Measurements from ENCODE around the gene SCO1.

Gene SCO1

GRCh38 chr17:10731408-10731879, 34.1 kb upstream of the SCO1 start:
- TF ChIP-seq GATA2 (IDR thresholded peaks at IDR 0.05; ENCODE audit: low read depth, low read length) = no peak
- no peak for TF ChIP-seq GATA3 (IDR thresholded peaks at IDR 0.05; ENCODE audit: low read depth, low read length)

GRCh38 chr17:10729334-10730193, 32.2 kb upstream of the SCO1 start, which contains the start of gene TMEM220:
TMEM220 (minus strand) TSS chr17:10730023; CDS start chr17:10729851, 172 bp downstream.
- TF ChIP-seq GATA3 (IDR thresholded peaks at IDR 0.05; ENCODE audit: low read depth, low read length) (no peak), GATA2 (IDR thresholded peaks at IDR 0.05; ENCODE audit: low read depth, low read length) (no peak)

- TF ChIP-seq GATA2 (IDR thresholded peaks at IDR 0.05; ENCODE audit: low read depth, low read length) (no peak), GATA3 (IDR thresholded peaks at IDR 0.05; ENCODE audit: low read depth, low read length) (no peak)
Observed at GRCh38 chr17:10728331-10728892, 31.1 kb upstream of the SCO1 start.

GRCh38 chr17:10727192-10727591, 29.9 kb upstream of the SCO1 start:
- no peak for TF ChIP-seq GATA3 (IDR thresholded peaks at IDR 0.05; ENCODE audit: low read depth, low read length)
- TF ChIP-seq GATA2 (IDR thresholded peaks at IDR 0.05; ENCODE audit: low read depth, low read length) = no peak

GRCh38 chr17:10726196-10726595, 28.9 kb upstream of the SCO1 start:
- TF ChIP-seq GATA2 (IDR thresholded peaks at IDR 0.05; ENCODE audit: low read depth, low read length) (no peak), GATA3 (IDR thresholded peaks at IDR 0.05; ENCODE audit: low read depth, low read length) (no peak)

GRCh38 chr17:10725262-10725661, 27.9 kb upstream of the SCO1 start:
- TF ChIP-seq GATA3 (IDR thresholded peaks at IDR 0.05; ENCODE audit: low read depth, low read length) (no peak), GATA2 (IDR thresholded peaks at IDR 0.05; ENCODE audit: low read depth, low read length) (no peak)

- TF ChIP-seq GATA3 (IDR thresholded peaks at IDR 0.05; ENCODE audit: low read depth, low read length) (no peak), GATA2 (IDR thresholded peaks at IDR 0.05; ENCODE audit: low read depth, low read length) (no peak)
Observed at GRCh38 chr17:10724546-10725195, 27.3 kb upstream of the SCO1 start.

- TF ChIP-seq GATA2 (IDR thresholded peaks at IDR 0.05; ENCODE audit: low read depth, low read length) = no peak
- no peak for TF ChIP-seq GATA3 (IDR thresholded peaks at IDR 0.05; ENCODE audit: low read depth, low read length)
Observed at GRCh38 chr17:10718547-10718946, 21.2 kb upstream of the SCO1 start.

- TF ChIP-seq GATA2 (IDR thresholded peaks at IDR 0.05; ENCODE audit: low read depth, low read length) = no peak
- no peak for TF ChIP-seq GATA3 (IDR thresholded peaks at IDR 0.05; ENCODE audit: low read depth, low read length)
Observed at GRCh38 chr17:10716218-10716617, 18.9 kb upstream of the SCO1 start.

GRCh38 chr17:10713318-10713717, 16.0 kb upstream of the SCO1 start:
- TF ChIP-seq GATA3 (IDR thresholded peaks at IDR 0.05; ENCODE audit: low read depth, low read length) = no peak
- TF ChIP-seq GATA2 (IDR thresholded peaks at IDR 0.05; ENCODE audit: low read depth, low read length) = no peak

GRCh38 chr17:10705727-10706126, 8.4 kb upstream of the SCO1 start:
- TF ChIP-seq GATA2 (IDR thresholded peaks at IDR 0.05; ENCODE audit: low read depth, low read length) = no peak
- TF ChIP-seq GATA3 (IDR thresholded peaks at IDR 0.05; ENCODE audit: low read depth, low read length) = no peak

GRCh38 chr17:10702574-10702973, 5.2 kb upstream of the SCO1 start:
- no peak for TF ChIP-seq GATA3 (IDR thresholded peaks at IDR 0.05; ENCODE audit: low read depth, low read length)
- no peak for TF ChIP-seq GATA2 (IDR thresholded peaks at IDR 0.05; ENCODE audit: low read depth, low read length)

- TF ChIP-seq GATA3 (IDR thresholded peaks at IDR 0.05; ENCODE audit: low read depth, low read length) (no peak), GATA2 (IDR thresholded peaks at IDR 0.05; ENCODE audit: low read depth, low read length) (no peak)
Observed at GRCh38 chr17:10699856-10700255, 2.5 kb upstream of the SCO1 start.

GRCh38 chr17:10698096-10698818, 924 bp upstream of the SCO1 start:
- TF ChIP-seq GATA2 (IDR thresholded peaks at IDR 0.05; ENCODE audit: low read depth, low read length) (no peak), GATA3 (IDR thresholded peaks at IDR 0.05; ENCODE audit: low read depth, low read length) (no peak)
